Esophagus squamous epithelium (tissue), 5 donors: ENCODE data around the gene GPR83. TPM values are rescaled to one million over a fixed set of nuclear protein-coding genes. Genes with fewer than 3 reads are reported as not detected.

Experiments
- DNase-seq: peaks from one replicate; lab custom pipeline; 2025; lab: John Stamatoyannopoulos, UW
- H3K27ac ChIP-seq, 4 donors: fragments of 200-600 bp; sonication (generic); one replicate each; pipeline ENCODE4 v1.5.1; 2016 to 2019; ENCODE audit warnings: mild to moderate bottlenecking in 1 of 4
- H3K27me3 ChIP-seq, 4 donors: fragments of 200-600 bp; sonication (generic); 1 replicate in 3 of 4; 2 replicates in 1 of 4; pipeline versions ENCODE4 v1.5.1 to v1.6.0; 2017 to 2021; ENCODE audit warnings: antibody characterized with exemption in 1 of 4
- H3K36me3 ChIP-seq, 3 donors: fragments of 200-600 bp; sonication (generic); one replicate each; pipeline ENCODE4 v1.5.1; 2016 to 2019
- H3K4me1 ChIP-seq, 3 donors: fragments of 200-600 bp; sonication (generic); one replicate each; pipeline ENCODE4 v1.5.1; 2017 to 2019
- H3K4me3 ChIP-seq, 4 donors: fragments of 200-600 bp; sonication (generic); 1 replicate in 3 of 4; 2 replicates in 1 of 4; pipeline ENCODE4 v1.5.1; 2016 to 2019; ENCODE audit warnings: mild to moderate bottlenecking in 2 of 4, moderate library complexity in 1 of 4
- H3K9me3 ChIP-seq, 3 donors: fragments of 200-600 bp; sonication (generic); one replicate each; pipeline ENCODE4 v1.5.1; 2016 to 2019
- CTCF ChIP-seq, 6 experiments: fragments of 450-650 bp in 4 of 6; fragments of 200-600 bp in 2 of 6; sonication (generic) in 2 of 6; IDR thresholded peaks; one replicate each; pipeline ENCODE4 v1.5.1; 2016 to 2019; ENCODE audit warnings: antibody characterized with exemption in 6 of 6, mild to moderate bottlenecking in 4 of 6, moderate library complexity in 4 of 6
- POLR2A ChIP-seq, 4 donors: fragments of 450-650 bp; IDR thresholded peaks; one replicate each; pipeline ENCODE4 v1.6.1; 2017; ENCODE audit warnings: antibody characterized with exemption in 4 of 4, mild to moderate bottlenecking in 4 of 4, moderate library complexity in 3 of 4
- WGBS, 2 donors: methylation state at CpG; one replicate each; pipeline ENCODE4 v1.1.5; 2018; 5-methylcytosine and 5-hydroxymethylcytosine counted together
- intact Hi-C: fragments of 100-400 bp; cut with DNase I; formaldehyde crosslinking; loops from one replicate; pipeline ENCODE4 v1.15.0; 2022
- total RNA-seq, 4 donors: library from RNA; depleted of rRNA; stranded (reverse); fragments of >200 nt; gene quantifications; one replicate each; pipeline ENCODE4 v1.1.0, GENCODE V29; 2016
- donor health status: DM: yes; HTN: yes; CAD: no.

GPR83 gene
- total RNA-seq, 4 donors from 2014 or later = not detected

- H3K36me3 ChIP-seq = no peaks in the 10 kb centered on the region
- H3K27me3 ChIP-seq = no peaks in the 10 kb centered on the region
- 54 to 80% methylated on average over 4 to 6 of the region's 6 CpGs for WGBS, 2 donors
- no peak for DNase-seq
- peaks cover 0 to 8% (median 0%) of the 10 kb centered on the region in 3 donors for H3K4me1 ChIP-seq
- TF ChIP-seq CTCF (IDR thresholded peaks at IDR 0.05) = no peak
- TF ChIP-seq POLR2A (IDR thresholded peaks at IDR 0.05) = no peak
- no peak overlapping the region for H3K27ac ChIP-seq
- H3K9me3 ChIP-seq = no peaks in the 10 kb centered on the region
- intact Hi-C loops = no loop called here
- H3K4me3 ChIP-seq = no peak overlapping the region
Observed at GRCh38 chr11:94328587-94329080, 72.6 kb downstream of the GPR83 start.

Other genes starting within 250 kb of the GPR83 start
- not detected for gene IZUMO1R, start 96.8 kb downstream of the GPR83 start, total RNA-seq
- gene MRE11, start 92.4 kb upstream of the GPR83 start, total RNA-seq = 10 to 100 TPM in 2 of 4 donors, 1 to 10 TPM in 2; 9.0 to 18.3 (median 12.1) TPM
- 10 to 100 TPM in 3 of 4 donors, 1 to 10 TPM in 1; 6.0 to 19.3 (median 11.4) TPM for gene ANKRD49, start 92.6 kb upstream of the GPR83 start, total RNA-seq
- gene C11orf97, start 111.0 kb upstream of the GPR83 start, total RNA-seq = not detected
- gene FUT4, start 142.5 kb upstream of the GPR83 start, total RNA-seq = 1 to 10 TPM; 1.4 to 6.1 (median 1.8) TPM
- gene PIWIL4, start 165.9 kb upstream of the GPR83 start, total RNA-seq = 1 to 10 TPM in 2 of 4 donors, under 1 TPM in 2; 0.18 to 3.1 (median 2.0) TPM